ENCODE data around the gene TMEM164. TPM values are rescaled to one million over a fixed set of nuclear protein-coding genes. Genes with fewer than 3 reads are reported as not detected.

TMEM164 gene
- total RNA-seq, 4 donors from 2014 or later = 29.3 to 64.7 (median 44.6) TPM

DNA sequence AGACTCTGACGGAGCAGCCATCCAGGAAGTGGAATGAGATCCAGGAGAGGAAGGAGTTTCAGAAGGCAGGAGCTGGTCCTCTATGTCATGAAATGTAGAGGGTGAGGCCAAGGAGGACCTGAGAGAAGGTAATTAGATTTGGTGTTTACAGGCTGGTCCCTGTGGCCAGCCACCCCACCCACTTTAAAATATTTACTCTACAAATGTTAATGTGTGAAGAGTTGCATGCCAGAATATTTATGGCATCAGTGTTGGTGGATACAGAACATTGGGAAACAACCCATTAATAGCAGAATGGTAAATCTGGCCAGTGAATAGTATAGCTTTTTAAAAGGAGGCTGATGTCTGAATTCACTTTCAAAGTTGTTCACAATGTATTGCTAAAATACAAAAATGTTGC is 17.6 kb downstream of the TMEM164 start:
- TF ChIP-seq, protein P1, sequence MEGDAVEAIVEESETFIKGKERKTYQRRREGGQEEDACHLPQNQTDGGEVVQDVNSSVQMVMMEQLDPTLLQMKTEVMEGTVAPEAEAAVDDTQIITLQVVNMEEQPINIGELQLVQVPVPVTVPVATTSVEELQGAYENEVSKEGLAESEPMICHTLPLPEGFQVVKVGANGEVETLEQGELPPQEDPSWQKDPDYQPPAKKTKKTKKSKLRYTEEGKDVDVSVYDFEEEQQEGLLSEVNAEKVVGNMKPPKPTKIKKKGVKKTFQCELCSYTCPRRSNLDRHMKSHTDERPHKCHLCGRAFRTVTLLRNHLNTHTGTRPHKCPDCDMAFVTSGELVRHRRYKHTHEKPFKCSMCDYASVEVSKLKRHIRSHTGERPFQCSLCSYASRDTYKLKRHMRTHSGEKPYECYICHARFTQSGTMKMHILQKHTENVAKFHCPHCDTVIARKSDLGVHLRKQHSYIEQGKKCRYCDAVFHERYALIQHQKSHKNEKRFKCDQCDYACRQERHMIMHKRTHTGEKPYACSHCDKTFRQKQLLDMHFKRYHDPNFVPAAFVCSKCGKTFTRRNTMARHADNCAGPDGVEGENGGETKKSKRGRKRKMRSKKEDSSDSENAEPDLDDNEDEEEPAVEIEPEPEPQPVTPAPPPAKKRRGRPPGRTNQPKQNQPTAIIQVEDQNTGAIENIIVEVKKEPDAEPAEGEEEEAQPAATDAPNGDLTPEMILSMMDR (IDR thresholded peaks at IDR 0.05; ENCODE audit: low read depth) = no peak

DNA sequence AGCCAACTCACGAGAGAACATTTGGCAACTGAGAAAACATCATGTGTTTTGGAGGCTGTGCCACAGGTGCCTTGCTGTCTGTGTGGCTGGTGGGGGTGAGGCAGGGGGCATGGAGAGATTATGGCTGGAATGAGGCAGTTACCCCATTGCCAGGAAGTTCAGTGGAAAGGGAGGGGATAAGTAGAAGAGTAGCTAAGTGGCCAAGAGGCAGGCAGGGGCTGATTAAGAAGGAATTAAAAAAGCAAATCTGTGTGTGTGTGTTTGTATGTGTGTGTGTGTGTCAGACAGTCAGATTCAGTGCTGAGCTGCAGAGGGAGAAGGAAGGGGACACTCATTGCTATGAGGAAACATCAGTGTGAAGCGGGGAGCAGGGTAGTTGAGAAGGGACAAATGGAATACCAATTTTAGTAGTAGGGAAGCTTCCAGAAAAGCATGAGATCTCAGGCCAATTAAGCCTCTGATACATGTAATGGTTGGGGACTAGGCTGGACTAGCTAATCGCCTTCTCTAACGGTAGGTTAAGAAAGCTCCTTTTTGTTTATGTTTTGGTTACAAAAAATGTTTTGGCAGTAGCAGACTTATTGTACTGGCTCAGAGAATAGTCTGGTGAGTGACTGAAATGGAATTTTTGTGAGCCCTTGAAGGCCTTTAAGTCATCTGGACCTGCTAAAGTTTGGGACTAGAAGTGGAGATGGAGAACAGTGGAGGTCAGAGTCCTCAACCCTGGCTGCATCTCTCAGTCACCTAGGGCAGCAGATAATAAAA is 18.5 kb downstream of the TMEM164 start:
- TF ChIP-seq, protein P1 (IDR thresholded peaks at IDR 0.05; ENCODE audit: low read depth) = no peak

DNA sequence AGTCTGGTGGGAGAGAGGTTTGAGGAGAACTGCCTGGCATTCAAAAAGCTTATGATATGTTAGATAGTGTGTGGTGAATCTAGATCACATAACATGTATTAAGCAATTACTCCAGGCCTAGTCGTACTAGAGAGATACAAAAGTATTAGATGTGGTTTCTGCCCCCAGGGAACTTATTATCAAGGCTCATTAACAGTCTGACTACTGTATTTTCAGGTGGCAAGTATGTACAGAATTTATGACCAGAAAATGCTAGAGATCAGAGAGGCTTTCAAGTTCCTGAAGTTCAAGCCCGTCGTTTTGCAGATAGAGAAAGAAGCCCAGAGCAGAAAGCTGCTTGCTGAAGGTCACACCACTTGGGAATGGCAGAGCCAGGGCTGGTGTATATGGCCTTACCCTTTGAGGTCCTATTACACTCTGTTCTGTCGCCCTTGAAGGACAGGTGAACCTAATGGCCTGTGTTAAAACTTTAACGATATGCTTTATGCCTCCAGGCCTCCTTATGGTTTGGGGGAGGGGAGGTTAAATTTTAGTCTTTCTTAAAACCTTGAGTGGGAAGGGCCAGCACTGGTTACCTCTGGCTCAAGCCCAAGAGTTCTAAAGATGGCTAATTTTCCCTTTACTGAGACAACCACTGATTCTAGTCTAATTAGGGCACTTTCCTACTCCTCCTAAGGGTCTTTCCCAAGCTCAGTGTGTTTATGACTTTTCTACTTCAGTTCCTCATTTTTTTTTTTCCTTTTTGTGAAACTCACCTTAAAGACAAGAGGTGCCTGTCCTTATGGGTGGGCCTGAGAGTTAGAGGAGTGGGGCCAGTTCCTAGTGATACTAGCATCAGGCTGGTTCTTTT is 19.9 kb downstream of the TMEM164 start:
- TF ChIP-seq, protein P1 (IDR thresholded peaks at IDR 0.05; ENCODE audit: low read depth) = no peak

DNA sequence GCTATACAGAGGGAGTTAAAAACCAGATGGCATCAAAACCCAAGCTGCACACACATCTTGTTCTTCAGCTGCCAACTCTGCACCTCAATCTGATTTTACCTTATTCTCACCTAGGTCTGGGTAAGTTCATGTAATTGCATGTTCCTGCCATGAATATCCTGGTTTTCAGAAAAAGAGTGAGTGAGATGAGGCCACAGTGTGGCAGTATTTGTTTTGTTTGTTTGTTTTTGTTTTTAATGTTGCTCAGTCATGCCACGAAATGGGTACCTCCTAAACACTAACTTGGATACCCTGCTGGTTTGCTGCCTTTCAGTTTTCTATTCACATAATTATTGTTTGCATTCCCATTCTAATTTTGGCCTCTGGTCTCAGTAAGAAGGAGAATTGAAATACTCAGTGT is 22.5 kb downstream of the TMEM164 start:
- TF ChIP-seq, protein P1 (IDR thresholded peaks at IDR 0.05; ENCODE audit: low read depth) = no peak

DNA sequence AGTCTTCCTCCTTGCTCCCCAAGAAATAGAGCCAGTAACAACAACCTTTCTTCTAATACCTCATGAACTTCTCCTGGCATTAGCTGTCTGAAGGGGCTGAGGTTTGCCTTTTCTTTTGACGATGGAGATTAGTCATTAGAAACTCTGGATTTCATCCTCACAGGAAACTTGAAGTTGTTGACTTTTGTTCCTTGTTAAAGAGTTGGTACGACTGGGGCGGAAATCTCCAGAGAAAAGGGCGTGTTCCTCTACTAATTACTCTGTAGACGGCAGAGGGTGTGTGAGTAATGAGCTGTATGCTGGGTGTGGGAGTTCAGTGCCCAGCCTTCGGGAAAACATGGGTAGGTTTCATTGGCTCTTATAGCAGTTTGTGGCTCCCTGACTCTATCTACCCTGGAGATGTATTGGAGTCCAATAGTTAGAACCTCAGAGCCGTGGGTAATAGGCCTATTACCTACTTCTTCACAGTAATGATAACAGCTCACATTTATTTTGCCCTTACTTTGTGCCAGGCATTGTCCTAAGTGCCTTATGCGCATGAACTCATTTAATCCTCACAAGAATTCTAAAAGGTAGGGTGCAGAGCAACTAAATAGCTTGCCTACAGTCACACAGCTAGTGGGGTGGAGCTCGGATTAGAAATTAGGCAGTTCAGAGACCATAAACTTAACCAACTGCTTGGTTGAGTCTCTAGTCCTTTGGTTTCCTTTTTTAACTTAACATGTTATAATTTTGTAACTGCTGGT is 23.4 kb downstream of the TMEM164 start:
- TF ChIP-seq, protein P1 (IDR thresholded peaks at IDR 0.05; ENCODE audit: low read depth) = no peak

DNA sequence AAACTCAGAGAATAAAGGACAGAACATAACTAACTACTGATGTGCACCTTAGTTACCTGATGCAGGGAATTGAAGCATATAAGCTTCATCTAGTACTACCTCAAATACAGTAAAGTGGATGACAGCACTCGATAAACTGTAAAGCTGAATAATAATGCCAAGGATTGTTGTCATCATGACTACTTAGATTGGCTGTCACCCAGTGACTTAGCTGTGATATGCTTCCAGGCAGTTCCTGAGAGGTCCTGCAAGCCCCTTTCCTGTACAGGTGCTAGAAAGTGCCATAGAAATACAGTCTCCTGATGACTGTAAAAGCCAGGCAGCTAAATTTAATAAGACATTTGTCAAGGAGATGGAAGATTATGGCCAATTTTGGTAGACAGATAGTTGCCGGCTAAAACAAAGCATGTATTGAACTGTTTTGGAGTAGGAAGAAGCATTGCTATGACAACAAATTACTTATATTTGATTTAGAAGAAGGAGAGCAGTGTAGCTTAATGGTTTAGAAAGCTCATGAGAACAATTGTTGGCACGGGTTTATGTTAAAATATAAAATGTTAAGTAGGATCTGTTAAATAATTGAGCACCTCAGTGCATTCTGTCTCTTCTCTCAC is 29.7 kb downstream of the TMEM164 start:
- TF ChIP-seq, protein P1 (IDR thresholded peaks at IDR 0.05; ENCODE audit: low read depth) = no peak

Data from subcutaneous adipose tissue (tissue), 4 donors.